Measurements from ENCODE around the gene LRIG1.
A peak's percentile ranks its signal among the peaks of the same experiment; 100 is the strongest.

The LRIG1 gene

GRCh38 chr3:66500576-66501482, at the start of gene LRIG1:
LRIG1 (minus strand) TSS chr3:66501022; CDS start chr3:66500407, 615 bp downstream.
- H2AFZ ChIP-seq (ENCODE audit: low read length), result peak within 1 kb of the TSS; percentile 96
- DNase-seq, result peak; percentile 99
- no peak for TF ChIP-seq EZH2 (optimal IDR thresholded peaks at IDR 0.05; ENCODE audit: low read depth, low read length)
- no peak; the same call in 1 of the 2 replicates for TF ChIP-seq CTCF (IDR thresholded peaks at IDR 0.05; ENCODE audit: low read length)
- no peak for TF ChIP-seq EZH2phosphoT487 (IDR thresholded peaks at IDR 0.05; ENCODE audit: low read length)
- peak within 1 kb of the TSS; percentile 65 for H3K9ac ChIP-seq (ENCODE audit: low read length)
- no peaks in the 10 kb centered on the region for H3K9me2 ChIP-seq (replicated peaks; ENCODE audit: insufficient read depth, low read length)
- no peaks in the 10 kb centered on the region for H4K20me1 ChIP-seq (ENCODE audit: insufficient read depth, low read length)
- H3K36me3 ChIP-seq (replicated peaks; ENCODE audit: insufficient read depth, low read length), result no peaks in the 10 kb centered on the region
- peaks cover 35% of the 10 kb centered on the region for H3K4me1 ChIP-seq (ENCODE audit: low read length)
- peak within 1 kb of the TSS; percentile 32; the same call in 1 of the 2 replicates for H3K27ac ChIP-seq (ENCODE audit: low read length)
- peak within 1 kb of the TSS; percentile 89 for H3K4me3 ChIP-seq (ENCODE audit: low read length)
- peaks cover 26% of the 10 kb centered on the region for H3F3A ChIP-seq (ENCODE audit: insufficient read depth, low read length)
- H3K9me3 ChIP-seq (replicated peaks; ENCODE audit: insufficient read depth, low read length), result no peaks in the 10 kb centered on the region
- H3K79me2 ChIP-seq (ENCODE audit: low read length), result peaks cover 44% of the 10 kb centered on the region
- peak within 1 kb of the TSS; percentile 95 for H3K4me2 ChIP-seq (ENCODE audit: low read depth, low read length)
- 0 out of 2 replicates have a peak, but pooled peaks cover 3% of the 10 kb centered on the region for H3K27me3 ChIP-seq (replicated peaks; ENCODE audit: insufficient read depth, low read length)

- Histone ChIP-seq H3K36me3 (replicated peaks; ENCODE audit: insufficient read depth, low read length) (no peaks in the 10 kb centered on the region), H3K79me2 (ENCODE audit: low read length) (no peaks in the 10 kb centered on the region), H3K27me3 (replicated peaks; ENCODE audit: insufficient read depth, low read length) (no peaks in the 10 kb centered on the region), H3K27ac (ENCODE audit: low read length) (no peak overlapping the region), H3K9me3 (replicated peaks; ENCODE audit: insufficient read depth, low read length) (no peaks in the 10 kb centered on the region), H3K4me1 (ENCODE audit: low read length) (no peaks in the 10 kb centered on the region), H3K4me2 (ENCODE audit: low read depth, low read length) (no peak overlapping the region), H3F3A (ENCODE audit: insufficient read depth, low read length) (no peaks in the 10 kb centered on the region), H3K4me3 (ENCODE audit: low read length) (no peak overlapping the region), H3K9me2 (replicated peaks; ENCODE audit: insufficient read depth, low read length) (no peaks in the 10 kb centered on the region), H3K9ac (ENCODE audit: low read length) (no peak overlapping the region), H2AFZ (ENCODE audit: low read length) (no peak overlapping the region), H4K20me1 (ENCODE audit: insufficient read depth, low read length) (no peaks in the 10 kb centered on the region)
- DNase-seq, result no peak
- TF ChIP-seq EZH2 (optimal IDR thresholded peaks at IDR 0.05; ENCODE audit: low read depth, low read length) (no peak), CTCF (IDR thresholded peaks at IDR 0.05; ENCODE audit: low read length) (no peak), EZH2phosphoT487 (IDR thresholded peaks at IDR 0.05; ENCODE audit: low read length) (no peak)
Observed at GRCh38 chr3:66544619-66545429, 44.0 kb upstream of the LRIG1 start.

GRCh38 chr3:66542153-66542552, 41.3 kb upstream of the LRIG1 start:
- Histone ChIP-seq H3K27me3 (replicated peaks; ENCODE audit: insufficient read depth, low read length) (no peaks in the 10 kb centered on the region), H3K27ac (ENCODE audit: low read length) (no peak overlapping the region), H4K20me1 (ENCODE audit: insufficient read depth, low read length) (no peaks in the 10 kb centered on the region), H2AFZ (ENCODE audit: low read length) (no peak overlapping the region), H3K4me2 (ENCODE audit: low read depth, low read length) (no peak overlapping the region), H3K9me2 (replicated peaks; ENCODE audit: insufficient read depth, low read length) (no peaks in the 10 kb centered on the region), H3K36me3 (replicated peaks; ENCODE audit: insufficient read depth, low read length) (no peaks in the 10 kb centered on the region), H3K4me3 (ENCODE audit: low read length) (no peak overlapping the region), H3K4me1 (ENCODE audit: low read length) (no peaks in the 10 kb centered on the region), H3K9ac (ENCODE audit: low read length) (no peak overlapping the region), H3K79me2 (ENCODE audit: low read length) (no peaks in the 10 kb centered on the region), H3K9me3 (replicated peaks; ENCODE audit: insufficient read depth, low read length) (no peaks in the 10 kb centered on the region), H3F3A (ENCODE audit: insufficient read depth, low read length) (no peaks in the 10 kb centered on the region)
- TF ChIP-seq EZH2phosphoT487 (IDR thresholded peaks at IDR 0.05; ENCODE audit: low read length), result no peak
- no peak for TF ChIP-seq CTCF (IDR thresholded peaks at IDR 0.05; ENCODE audit: low read length)
- no peak for TF ChIP-seq EZH2 (optimal IDR thresholded peaks at IDR 0.05; ENCODE audit: low read depth, low read length)
- DNase-seq, result no peak

Data from MM.1S (cell line).